ENCODE data around the gene NUAK1.

Gene NUAK1

GRCh38 chr12:106128585-106129328 lies 10.0 kb downstream of the NUAK1 start:
- DNase-seq = no peak

- no peak for DNase-seq
These were observed 11.2 kb downstream of the NUAK1 start for GRCh38 chr12:106127338-106128126.

GRCh38 chr12:106126441-106127337 lies 12.1 kb downstream of the NUAK1 start:
- no peak for DNase-seq

- no peak for DNase-seq
These were observed 13.2 kb downstream of the NUAK1 start for GRCh38 chr12:106125351-106126095.

DNA sequence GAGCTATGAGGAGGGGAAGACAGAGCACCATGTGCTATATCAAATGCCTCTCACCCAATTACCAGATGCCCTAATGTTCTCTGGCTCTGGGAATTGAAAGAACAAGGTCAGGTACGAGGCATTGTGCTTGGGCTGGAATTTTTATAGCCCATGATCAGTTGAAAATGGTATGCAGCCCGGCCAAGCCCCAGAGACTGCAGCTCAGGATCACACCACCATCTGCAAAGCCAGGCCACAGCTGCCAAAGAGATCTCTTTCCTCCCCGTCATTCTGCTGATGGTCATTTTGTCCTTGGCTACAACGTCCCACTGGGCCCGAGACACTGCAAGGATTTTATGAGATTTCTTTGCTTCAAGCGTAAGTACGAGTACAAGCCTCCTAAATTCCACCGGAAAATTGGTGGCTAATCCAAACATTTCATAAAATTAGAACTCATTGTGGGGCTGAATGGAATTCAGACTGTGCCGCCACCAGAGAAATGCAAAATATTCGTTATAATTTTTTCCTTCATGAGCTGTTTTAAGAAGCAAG lies 15.1 kb downstream of the NUAK1 start:
- DNase-seq = no peak

DNA sequence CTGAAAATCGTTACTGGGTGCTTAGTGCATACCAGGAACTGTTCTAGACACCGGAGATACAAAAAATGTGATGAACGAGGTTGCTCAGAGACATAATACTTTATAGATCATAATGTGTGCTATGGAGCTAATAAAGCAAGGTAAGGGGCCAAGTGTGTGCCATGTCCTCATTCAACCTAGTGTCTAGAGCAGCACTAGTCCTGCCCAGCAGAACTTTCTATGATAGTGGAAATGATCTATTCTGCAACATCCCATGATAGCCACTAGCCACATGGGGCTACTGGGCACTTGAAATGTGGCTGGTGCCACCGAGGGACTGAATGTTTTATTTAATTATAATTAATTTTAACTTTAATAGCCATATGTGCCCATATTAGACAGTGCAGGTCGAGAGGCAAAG lies 15.6 kb downstream of the NUAK1 start:
- no peak for DNase-seq

DNA sequence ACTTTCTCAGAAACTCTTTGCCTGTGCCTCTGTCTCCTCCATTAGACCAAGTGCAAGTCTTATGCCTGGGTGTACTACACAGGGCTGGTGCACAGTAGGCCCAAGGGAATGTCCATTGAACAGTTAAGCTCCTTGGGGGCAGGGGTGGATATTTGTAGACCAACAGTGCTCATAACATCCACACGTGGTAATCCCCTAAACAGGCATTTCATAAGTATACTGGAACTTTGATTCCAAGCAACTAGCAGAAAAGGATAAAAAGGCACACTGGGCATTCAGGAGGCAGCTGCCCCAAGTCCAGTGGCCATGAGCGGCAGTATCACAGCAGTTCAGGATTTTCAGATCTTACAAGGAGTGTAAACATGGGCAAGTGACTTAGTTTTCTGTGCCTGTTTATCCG lies 16.8 kb downstream of the NUAK1 start:
- DNase-seq = no peak

DNA sequence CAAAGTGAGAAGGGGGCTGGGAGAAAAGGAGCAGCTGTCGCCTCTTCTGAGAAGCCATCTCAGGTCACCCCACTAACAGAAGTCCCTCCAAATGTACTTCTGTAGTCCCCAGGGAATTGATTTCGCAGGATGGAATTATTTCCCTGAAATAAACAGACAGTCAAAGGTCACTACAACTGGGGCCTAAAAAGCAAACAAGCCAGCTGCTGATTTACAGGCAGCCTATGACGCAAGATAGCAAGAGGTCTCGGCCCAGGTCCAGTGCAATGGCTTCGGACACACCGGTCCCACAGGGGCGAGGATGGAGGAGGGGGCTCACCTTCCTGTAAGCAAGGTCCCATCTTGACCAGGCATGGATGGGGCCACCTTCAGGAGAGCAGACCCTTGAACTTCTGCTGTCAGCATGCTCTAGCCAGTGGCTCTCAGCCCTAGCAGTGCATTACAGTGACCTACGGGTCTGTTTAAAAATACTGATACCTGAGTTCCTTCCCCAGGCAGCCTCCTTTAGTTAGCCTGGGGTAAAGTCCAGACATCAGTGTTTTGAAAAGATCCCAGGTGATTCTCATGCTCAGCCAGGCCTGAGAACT lies 18.1 kb downstream of the NUAK1 start:
- DNase-seq = no peak

- no peak for DNase-seq
These were observed 19.5 kb downstream of the NUAK1 start for GRCh38 chr12:106119301-106119700.

DNA sequence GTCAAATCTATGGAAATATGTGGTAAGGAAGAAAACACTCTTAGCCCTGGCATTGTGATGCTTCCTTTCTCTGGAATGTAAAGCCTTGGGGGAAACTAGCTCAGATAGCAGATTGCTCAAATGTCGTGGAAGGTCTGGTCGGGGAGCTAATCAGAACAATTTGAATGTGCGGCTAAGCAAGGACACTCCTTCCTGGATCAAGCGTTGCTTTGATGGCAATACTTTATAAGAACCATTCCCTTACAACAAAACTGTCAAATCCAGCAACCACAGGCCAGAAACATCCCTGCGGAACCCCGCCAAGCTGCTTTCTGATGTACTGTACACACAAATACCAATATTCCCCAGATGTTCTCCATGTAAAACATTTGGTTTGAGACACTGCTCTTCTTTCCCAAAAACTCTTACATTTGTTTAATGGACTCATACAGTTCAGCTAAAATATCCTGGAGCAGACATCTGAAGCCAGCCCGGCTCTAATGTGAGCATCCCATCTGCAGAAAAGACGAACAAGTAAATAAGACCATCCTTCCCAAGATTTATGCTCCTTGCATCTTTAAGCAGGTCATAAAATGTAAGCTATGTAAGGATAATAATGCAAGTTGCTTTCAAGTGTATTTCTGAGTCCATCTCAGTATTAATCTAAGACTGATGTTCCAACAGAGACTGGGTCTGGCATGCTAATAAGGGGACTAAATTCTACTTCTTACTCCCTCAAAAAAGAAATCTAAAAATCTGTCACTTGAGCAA lies 20.2 kb downstream of the NUAK1 start:
- no peak for DNase-seq

DNA sequence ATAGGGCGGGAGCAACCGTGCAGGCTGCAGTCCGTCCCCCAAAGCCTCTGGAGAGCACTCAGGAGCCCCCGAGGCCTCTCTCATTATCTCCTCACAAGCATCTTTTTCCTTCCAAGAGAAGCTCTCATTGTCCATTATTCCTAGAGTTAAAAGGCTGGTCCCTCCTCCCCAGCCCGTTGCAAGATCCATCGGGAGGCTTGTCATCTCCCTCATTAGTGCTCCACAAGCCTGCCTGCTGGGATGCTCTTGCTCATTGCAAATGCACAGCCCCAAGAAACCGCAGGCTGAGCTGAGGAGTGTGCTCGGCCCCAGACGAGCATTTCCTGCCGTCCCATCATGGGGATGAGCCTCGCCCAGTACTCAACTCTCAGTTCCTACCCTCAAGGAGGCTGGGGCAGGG lies 23.3 kb downstream of the NUAK1 start:
- DNase-seq = no peak

- no peak for DNase-seq
These were observed 24.2 kb downstream of the NUAK1 start for GRCh38 chr12:106114447-106115068.

GRCh38 chr12:106113824-106114446 lies 24.8 kb downstream of the NUAK1 start:
- no peak for DNase-seq

DNA sequence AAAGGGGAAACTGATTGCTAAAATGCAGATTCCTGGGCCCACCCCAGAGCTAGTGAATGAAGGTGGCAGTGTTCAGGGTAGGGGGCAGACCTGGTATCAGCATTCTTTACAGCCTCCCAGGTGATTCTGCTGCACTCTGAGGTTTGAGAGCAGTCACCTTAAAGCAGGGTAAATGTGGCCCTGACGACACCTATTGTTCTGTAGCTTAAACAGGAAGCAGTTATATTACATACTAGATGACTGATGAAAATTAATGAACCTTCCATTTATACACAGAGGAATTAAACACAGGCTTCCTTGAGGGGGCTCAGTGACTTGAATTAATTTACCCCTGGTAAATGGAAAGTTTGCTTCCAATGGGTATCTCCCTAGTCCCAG lies 25.3 kb downstream of the NUAK1 start:
- no peak for DNase-seq

DNA sequence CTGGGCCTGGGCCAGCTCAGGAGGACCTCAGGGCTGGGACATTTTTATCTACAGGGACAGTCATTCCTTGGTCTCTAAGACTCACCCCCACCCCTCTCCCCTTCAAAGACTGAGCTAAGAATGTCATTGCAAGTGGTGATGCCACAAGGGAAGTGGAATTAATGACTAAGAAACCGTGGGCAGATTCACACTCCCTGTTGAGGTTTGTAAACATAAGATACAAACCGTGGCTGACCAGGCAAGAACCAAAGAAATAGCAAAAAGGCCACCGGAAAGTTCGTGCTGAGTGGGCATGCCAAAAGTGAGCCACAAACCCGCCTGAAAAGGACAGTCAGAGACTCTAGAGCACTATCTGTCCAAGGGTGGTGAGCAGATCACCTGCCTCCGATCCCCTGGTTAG lies 25.7 kb downstream of the NUAK1 start:
- DNase-seq = peak in 1 of 2 donors; percentile 0

GRCh38 chr12:106112145-106112821 lies 26.5 kb downstream of the NUAK1 start:
- DNase-seq = no peak

DNA sequence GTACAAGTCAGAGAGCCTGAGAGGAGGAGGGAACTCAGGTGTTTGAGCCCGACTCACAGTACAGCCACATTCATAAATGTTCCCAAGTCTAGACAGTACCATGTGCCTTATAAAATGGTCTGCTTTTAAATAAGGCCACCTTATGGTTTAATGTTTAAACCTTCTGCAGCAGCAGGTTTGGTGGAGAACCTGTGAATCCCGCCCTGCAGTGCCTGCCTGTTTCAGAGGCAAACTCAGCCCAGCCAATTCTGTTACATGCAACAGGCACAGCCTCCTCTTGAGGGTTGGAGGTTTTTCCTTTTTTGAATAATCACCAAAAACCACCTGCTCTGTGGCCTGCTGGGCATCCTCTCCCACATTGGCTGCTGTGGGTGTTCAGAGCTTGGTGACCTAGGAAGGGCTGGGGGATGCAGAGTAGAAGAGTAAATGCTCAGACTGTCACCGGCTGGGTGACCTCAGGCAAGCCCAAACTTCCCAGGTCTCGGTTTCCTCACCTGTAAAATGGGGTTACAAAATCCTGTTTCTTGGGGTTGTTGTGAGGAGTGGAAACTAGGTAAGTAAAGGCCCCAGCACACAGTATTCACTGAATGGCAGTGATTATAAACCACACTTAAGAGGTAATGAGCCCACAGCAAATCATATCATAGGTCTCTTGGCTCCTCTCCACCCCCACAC lies 28.0 kb downstream of the NUAK1 start:
- no peak for DNase-seq

DNA sequence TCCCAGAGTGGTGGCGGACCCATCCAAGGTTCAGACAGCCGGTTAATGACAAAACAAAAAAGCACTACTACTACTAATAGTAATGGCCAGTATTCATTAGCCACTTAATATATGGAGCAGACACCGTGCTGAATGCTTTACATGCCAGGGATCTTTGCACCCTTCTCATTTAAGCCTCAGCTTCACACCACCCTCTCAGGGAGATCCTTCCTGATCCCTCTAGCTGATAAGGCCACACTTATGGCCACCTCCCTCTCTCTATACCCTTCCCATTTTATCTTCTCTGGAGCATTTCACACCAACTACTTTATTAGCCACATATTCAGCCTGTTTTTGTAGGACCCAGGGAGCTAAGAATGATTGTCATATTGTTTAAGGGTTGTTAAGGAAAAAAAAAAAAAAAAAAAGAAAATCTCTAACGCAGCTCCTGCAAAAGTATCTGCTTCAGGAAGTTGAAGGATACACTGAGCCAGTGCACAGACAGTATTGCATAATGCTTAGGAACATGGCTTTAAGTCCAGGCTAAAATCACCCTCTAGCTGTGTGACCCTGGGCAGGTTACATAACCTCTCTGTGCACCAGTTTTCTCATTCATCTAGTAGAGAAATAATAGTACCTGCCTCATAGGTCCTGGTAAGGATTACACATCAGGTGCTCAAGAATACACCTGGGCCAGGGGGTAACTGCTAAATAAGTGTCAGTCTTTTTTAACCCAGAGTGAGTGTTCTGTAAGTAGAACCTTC lies 29.4 kb downstream of the NUAK1 start:
- no peak for DNase-seq
